Measurements from ENCODE around the gene GMEB2.

The GMEB2 gene

GRCh38 chr20:63590218-63591146 is 36.4 kb downstream of the GMEB2 start:
- H3K4me3 ChIP-seq (ENCODE audit: low read depth, low read length): no peak overlapping the region

GRCh38 chr20:63589261-63590217 is 37.4 kb downstream of the GMEB2 start:
- no peak overlapping the region for H3K4me3 ChIP-seq (ENCODE audit: low read depth, low read length)

GRCh38 chr20:63588641-63589041 is 38.3 kb downstream of the GMEB2 start:
- H3K4me3 ChIP-seq (ENCODE audit: low read depth, low read length): no peak overlapping the region

- no peak overlapping the region for H3K4me3 ChIP-seq (ENCODE audit: low read depth, low read length)
Measured at GRCh38 chr20:63587776-63588591, 38.9 kb downstream of the GMEB2 start.

GRCh38 chr20:63587256-63587655 is 39.6 kb downstream of the GMEB2 start:
- no peak overlapping the region for H3K4me3 ChIP-seq (ENCODE audit: low read depth, low read length)

GRCh38 chr20:63586797-63587196 is 40.1 kb downstream of the GMEB2 start:
- no peak overlapping the region for H3K4me3 ChIP-seq (ENCODE audit: low read depth, low read length)

DNA sequence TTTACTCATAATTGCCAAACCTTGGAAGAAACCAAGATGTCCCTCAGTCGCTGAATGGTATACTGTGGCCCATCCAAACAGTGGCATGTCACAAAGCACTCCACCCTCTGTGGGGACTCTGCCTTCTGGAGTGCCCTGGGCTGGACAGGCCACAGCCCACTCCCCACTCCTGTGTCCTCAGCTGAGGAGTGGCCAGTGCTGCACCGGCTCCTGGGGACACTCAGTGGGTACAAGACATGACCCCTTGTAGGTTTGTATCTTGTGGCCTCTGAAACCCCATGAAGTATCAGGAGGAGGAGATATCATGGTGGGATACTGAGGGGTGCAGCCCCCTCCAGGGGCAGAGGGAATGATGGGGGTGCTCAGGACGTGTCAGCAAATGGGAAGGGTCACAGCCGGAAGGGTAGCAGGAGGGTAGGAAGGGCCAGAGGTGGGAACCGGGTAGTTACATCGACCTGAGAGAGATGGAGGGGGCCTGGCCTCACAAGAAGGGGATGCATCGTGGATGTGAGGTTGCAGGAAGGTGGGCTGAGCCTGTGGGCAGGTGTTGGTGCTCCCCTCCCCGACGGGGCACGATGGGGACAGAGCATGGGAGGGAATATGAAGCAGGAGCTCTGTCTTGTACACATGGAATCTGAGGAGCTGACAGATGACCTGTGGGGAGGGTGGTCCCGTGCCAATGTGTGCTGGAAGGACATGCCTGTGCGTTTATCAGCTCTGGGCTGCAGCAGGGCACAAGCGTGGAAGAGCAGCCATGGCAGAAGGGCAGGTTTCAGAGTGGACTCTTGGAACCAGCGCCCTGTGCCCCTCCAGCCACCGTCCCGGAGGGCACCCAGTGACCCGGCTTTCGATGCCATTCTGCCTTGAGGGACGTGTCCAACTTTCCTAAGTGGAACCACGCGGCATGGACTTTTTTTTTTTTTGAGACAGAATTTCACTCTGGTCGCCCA is 41.0 kb downstream of the GMEB2 start:
- H3K4me3 ChIP-seq (ENCODE audit: low read depth, low read length): no peak overlapping the region

DNA sequence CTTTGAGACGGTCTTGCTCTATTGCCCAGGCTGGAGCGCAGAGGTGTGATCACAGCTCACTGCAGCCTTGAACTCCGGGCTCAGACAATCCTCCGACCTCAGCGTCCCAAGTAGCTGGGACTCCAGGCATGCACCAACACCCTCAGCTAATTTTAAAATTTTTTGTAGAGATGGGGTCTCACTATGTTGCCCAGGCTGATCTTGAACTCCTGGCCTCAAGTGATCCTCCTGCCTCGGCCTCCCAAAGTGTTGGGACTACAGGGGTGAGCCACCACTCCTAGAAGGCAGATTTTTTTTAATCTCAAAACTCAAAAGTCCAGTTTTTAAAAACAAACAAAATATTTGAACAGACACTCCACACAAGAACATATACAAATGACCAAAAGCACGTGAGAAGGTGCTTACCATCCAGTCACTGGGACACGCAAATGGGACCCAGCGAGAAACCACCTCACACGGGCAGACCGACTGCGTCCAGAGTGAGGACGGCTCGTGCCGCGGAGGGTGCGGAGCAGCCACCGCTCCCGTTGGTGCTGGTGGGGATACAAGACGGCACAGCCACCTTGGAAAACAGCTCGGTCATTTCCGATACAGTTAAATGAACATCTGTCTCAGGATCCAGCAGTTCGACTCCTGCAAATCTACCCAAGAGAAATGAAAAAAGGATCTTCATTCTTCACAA is 44.4 kb downstream of the GMEB2 start:
- no peak overlapping the region for H3K4me3 ChIP-seq (ENCODE audit: low read depth, low read length)

GRCh38 chr20:63580796-63581461 is 46.0 kb downstream of the GMEB2 start:
- H3K4me3 ChIP-seq (ENCODE audit: low read depth, low read length): no peak overlapping the region

DNA sequence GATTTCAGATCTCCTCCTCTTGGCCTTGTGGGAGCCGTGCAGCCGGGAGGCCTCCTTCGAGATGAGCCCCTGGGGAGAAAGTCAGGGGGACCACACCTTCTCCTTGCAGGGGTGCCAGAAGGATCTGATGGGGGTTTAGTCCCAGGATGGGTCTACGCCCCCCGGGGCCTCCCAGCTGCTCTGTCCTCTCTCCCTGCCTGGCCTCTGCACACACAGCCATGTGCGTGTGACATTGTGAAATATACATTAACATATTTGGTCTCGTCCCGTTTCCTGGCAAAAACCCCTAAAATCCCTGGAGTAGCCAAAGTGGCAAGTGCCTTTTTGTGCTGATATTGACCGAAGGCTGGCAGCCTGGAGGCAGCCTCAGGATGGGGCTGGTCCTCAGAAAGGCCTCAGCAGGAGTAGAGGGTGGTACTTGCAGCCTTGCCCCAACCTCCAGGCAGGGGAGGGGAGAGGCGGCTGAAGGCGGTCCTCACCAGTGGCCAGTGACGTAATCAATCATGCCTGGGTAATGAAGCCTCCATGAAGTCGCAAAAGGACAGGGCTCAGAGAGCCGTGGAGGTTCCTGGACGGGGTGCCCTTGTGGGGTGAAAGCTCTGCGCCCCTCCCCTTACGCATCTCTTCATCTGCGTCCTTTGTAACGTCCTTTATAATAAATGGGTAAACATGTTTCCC is 47.7 kb downstream of the GMEB2 start:
- no peak overlapping the region for H3K4me3 ChIP-seq (ENCODE audit: low read depth, low read length)

- H3K4me3 ChIP-seq (ENCODE audit: low read depth, low read length): no peak overlapping the region
Measured at GRCh38 chr20:63578224-63579016, 48.5 kb downstream of the GMEB2 start.

- no peak overlapping the region for H3K4me3 ChIP-seq (ENCODE audit: low read depth, low read length)
Measured at GRCh38 chr20:63577317-63577894, 49.5 kb downstream of the GMEB2 start.

DNA sequence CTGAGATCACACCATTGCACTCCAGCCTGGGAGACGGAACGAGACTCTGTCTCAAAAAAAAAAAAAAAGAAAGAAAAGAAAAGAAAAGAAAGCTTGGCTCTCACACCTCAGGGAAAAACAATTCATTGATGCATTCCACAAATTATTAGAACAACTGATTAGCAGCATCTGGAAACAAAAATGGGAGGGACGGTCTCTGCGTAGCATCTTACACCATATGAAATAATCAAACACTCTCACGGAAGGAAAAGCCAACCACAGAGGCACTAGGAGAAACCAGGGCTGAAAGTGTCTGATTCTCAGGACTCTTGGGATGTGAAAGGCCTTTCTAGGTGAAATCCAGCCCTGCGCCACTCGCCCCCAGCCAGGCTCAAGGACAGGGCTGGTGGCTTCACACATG is 50.6 kb downstream of the GMEB2 start:
- H3K4me3 ChIP-seq (ENCODE audit: low read depth, low read length): no peak overlapping the region

GRCh38 chr20:63574829-63575743 is 51.8 kb downstream of the GMEB2 start:
- H3K4me3 ChIP-seq (ENCODE audit: low read depth, low read length): no peak overlapping the region

GRCh38 chr20:63574156-63574828 is 52.6 kb downstream of the GMEB2 start, which contains the start of gene HELZ2:
Gene HELZ2, minus strand, starts transcription at chr20:63574239. Its CDS starts 1,854 bp downstream, at chr20:63572385.
- peak within 1 kb of the TSS; percentile 54 for H3K4me3 ChIP-seq (ENCODE audit: low read depth, low read length)

Data from iPS-11a (cell line).